Measurements from ENCODE around the gene APOC1.
"Not testable (repeated sequence)": the region's sequence is repeated elsewhere in the genome, so short reads cannot be mapped to it uniquely, and the experiment has no call there.

APOC1 gene

DNA sequence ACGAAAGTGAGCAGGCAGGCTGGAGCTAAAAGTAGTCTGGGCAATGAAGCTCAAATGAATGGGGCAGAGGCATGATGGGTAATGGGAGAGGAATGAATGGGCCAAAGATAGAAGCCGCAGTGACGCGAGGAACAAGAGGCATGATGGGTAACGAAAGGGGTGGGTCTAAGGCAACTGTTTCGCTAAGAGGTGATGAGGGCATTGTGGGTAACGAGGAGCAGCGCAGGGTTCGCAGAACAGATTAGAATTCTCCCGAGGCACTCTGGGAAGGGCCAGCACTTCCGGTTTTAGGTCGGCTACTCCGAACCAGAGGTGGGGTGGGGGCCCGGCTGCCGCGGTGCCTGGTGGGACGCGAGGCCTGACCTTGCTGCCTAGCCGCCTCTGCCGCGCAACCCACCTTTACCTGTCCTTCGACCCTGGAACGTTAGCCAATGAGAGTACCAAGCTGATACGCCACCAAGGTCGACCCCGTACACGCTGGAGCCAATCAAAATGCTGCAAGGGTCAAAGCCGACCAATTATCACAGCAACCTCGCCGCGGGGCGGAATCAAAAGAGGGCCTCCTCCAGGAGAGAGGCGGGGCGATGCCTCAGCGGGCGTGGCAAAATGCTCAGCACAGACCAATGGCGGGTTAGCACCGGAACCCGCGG is 23.9 kb upstream of the APOC1 start:
- no peak for DNase-seq

DNA sequence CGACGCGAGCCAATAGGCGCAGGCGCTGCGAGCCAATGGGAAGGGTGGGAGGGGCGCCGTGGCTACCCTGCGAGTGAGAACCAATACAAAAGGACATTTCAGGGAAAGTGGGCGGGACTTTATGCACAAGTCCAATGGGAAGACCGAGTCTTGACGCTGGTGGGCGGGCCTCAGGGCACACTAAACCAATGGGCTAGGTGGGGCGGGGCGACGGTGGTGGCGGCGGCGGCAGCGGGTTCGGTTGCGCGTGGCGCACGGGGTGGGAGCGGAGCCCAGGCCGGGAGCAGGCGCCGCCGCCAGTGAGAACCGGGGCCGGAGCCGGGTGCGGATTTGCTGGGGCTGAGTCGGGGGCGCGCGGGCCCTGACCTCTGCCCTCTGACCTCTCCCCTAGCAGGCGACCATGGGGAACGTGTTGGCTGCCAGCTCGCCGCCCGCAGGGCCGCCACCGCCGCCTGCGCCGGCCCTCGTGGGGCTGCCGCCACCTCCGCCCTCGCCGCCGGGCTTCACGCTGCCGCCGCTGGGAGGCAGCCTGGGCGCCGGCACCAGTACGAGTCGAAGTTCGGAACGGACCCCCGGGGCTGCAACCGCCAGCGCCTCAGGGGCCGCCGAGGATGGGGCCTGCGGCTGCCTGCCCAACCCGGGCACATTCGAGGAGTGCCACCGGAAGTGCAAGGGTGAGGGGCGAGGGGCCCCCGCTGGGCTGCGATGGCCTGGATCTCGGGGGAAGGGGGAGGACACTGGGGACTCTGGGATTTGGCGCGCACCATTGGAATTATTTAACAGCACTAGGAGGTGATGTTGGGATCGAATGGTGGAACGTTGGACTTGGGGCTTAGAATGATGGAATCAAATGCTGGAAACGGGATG is 23.2 kb upstream of the APOC1 start, which contains the start of gene TOMM40:
Gene TOMM40, plus strand, starts transcription at position 239 of the 867 bp plus-strand sequence. Its CDS starts 162 bp downstream, at position 401.
- DNase-seq: peak; percentile 100

DNA sequence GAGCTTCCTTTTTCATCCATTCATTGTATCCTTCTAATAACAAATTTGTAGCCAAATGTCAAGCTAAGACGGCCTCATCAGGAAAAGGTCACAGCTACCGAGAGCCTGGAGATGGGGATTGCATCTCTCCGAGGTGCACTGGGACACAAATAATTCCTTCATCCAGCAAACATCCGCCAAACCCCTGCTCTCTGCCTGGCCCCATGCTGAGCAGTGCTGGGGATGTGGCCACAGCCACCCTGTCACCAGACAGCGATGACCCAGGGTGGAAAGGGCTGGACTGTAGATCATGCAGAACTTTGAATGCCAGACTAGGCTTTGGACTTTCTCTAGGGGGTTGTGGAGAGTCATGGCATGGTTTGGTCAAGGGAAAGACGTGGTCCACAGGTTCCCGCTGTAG is 21.5 kb upstream of the APOC1 start:
- DNase-seq: no peak

DNA sequence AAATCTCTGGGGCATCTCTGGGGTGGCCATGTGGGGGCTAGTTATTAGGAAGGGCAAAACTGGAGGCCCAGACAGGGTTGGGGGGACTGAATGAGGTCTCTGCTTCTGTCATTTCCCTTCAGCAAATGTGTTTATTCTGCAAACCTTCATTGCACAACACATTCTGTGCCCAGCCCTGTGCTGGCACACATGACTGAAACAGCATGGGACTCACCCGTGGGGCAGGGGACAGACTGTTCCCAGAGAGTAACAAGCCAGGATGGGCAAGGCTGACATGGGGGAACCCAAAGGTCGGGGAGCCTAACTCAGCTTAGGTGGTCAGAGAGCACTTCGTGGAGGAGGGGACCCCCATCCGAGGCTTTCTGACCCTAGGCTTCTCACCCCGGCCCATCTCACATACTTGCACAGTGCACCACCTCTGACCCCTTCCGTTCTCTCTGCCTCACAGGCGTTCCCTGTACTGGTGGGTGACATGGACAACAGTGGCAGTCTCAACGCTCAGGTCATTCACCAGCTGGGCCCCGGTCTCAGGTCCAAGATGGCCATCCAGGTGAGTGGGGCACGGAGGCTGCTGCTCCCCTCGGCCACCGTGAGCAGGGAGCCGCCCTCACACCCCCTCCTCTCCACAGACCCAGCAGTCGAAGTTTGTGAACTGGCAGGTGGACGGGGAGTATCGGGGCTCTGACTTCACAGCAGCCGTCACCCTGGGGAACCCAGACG is 20.9 kb upstream of the APOC1 start:
- no peak for DNase-seq

DNA sequence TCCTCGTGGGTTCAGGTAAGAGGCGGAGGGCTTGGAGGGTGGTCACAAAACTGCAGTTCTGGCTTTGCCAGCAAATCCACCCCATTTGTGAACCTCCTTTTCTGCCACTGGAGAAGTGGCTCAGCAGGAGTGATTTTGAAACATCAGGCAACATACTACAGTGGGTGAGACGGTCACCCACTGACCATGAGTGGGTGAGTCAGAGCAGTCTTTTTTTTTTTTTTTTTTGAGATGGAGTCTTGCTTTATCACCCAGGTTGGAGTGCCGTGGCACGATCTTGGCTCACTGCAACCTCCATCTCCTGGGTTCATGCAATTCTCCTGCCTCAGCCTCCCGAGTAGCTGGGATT is 20.4 kb upstream of the APOC1 start:
- DNase-seq: no peak

DNA sequence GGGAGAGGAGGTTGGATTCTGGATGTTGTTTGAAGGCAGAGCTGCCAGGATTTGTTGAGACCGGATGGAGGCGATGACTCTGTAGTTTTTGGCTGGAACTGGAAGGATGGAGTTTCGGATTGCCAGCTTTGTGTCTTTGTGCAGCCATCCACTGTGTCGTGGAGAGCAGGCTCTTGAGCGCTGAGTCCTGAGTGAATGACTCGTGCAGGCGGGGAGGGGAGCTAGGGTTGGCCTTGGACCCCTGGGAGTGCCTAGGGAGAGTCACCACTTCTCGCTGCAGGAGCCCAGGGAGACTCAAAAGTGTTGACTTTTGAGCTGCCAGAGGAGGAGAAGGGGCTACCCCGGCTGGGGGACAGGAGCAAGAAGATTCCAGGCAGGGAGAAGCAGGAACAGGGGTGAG is 19.5 kb upstream of the APOC1 start:
- DNase-seq: no peak

DNA sequence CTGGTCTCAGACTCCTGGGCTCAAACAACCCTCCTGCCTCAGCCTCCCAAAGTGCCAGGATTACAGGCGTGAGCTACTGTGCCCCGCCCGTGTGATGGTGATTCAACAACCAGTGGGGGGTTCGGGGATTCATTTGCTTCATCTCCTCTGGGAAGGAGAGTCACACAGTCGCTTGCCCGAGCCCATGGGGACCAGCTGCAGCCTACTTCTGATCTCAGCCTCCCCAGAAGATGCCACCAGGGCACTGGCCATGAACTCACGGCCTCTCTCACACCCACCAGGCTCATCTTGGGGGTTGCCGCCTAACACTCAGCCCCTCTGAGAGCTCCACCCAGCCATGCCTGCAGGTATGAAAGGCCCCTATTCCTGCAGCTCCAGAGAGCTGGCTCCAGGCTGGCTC is 16.6 kb upstream of the APOC1 start:
- no peak for DNase-seq

DNA sequence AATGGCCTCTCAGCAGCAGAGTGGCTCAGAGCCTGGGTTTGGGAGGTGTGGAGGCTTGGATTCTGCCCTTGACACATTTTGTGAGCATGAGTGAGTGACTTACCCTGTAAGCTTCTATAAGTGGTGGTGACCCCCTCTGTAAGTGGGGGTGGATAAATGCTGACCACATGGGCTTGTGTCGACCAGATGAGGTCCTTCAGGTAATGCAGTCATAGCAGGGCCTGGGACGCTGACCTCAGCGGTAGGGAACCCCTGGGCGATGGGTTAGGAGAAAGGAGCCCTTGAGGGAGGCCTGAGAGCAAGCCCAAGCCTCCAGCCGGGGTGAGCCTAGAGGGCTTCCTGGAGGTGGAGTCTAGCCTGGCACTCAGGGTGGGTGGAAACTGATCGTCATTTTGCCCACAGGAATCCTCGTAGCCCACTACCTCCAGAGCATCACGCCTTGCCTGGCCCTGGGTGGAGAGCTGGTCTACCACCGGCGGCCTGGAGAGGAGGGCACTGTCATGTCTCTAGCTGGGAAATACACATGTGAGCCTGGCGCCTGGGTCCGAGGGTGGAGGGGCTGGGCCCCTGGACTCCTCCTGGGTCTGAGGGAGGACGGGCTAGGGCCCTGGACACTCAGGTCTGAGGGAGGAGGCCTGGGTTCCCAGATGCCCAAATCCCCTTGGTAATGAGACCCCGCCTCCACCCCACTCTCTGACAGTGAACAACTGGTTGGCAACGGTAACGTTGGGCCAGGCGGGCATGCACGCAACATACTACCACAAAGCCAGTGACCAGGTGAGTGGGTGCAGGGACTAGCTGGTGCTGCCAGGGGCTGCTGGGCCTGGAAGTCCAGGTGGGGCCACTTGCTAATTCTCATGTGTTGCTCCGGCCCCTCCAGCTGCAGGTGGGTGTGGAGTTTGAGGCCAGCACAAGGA is 13.8 kb upstream of the APOC1 start:
- no peak for DNase-seq

DNA sequence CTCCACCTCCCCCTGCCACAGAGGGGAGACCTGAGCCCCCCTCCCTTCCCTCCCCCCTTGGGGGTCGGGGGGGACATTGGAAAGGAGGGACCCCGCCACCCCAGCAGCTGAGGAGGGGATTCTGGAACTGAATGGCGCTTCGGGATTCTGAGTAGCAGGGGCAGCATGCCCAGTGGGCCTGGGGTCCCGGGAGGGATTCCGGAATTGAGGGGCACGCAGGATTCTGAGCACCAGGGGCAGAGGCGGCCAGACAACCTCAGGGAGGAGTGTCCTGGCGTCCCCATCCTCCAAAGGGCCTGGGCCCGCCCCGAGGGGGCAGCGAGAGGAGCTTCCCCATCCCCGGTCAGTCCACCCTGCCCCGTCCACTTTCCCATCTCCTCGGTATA is 11.2 kb upstream of the APOC1 start:
- DNase-seq: no peak

DNA sequence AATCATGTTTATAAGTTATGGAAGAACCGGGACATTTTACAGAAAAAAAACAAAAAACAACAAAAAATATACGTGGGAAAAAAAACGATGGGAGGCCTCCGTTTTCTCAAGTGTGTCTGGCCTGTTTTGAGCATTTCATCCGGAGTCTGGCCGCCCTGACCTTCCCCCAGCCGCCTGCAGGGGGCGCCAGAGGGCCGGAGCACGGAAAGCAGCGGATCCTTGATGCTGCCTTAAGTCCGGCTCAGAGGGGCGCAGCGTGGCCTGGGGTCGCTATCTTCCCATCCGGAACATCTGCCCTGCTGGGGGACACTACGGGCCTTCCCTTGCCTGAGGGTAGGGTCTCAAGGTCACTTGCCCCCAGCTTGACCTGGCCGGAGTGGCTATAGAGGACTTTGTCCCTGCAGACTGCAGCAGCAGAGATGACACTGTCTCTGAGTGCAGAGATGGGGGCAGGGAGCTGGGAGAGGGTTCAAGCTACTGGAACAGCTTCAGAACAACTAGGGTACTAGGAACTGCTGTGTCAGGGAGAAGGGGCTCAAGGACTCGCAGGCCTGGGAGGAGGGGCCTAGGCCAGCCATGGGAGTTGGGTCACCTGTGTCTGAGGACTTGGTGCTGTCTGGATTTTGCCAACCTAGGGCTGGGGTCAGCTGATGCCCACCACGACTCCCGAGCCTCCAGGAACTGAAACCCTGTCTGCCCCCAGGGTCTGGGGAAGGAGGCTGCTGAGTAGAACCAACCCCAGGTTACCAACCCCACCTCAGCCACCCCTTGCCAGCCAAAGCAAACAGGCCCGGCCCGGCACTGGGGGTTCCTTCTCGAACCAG is 10.6 kb upstream of the APOC1 start:
- DNase-seq: peak; percentile 56 to 74

DNA sequence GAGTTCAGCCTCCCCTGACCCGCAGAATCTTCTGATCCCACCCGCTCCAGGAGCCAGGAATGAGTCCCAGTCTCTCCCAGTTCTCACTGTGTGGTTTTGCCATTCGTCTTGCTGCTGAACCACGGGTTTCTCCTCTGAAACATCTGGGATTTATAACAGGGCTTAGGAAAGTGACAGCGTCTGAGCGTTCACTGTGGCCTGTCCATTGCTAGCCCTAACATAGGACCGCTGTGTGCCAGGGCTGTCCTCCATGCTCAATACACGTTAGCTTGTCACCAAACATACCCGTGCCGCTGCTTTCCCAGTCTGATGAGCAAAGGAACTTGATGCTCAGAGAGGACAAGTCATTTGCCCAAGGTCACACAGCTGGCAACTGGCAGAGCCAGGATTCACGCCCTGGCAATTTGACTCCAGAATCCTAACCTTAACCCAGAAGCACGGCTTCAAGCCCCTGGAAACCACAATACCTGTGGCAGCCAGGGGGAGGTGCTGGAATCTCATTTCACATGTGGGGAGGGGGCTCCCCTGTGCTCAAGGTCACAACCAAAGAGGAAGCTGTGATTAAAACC is 9.9 kb upstream of the APOC1 start:
- no peak for DNase-seq

DNA sequence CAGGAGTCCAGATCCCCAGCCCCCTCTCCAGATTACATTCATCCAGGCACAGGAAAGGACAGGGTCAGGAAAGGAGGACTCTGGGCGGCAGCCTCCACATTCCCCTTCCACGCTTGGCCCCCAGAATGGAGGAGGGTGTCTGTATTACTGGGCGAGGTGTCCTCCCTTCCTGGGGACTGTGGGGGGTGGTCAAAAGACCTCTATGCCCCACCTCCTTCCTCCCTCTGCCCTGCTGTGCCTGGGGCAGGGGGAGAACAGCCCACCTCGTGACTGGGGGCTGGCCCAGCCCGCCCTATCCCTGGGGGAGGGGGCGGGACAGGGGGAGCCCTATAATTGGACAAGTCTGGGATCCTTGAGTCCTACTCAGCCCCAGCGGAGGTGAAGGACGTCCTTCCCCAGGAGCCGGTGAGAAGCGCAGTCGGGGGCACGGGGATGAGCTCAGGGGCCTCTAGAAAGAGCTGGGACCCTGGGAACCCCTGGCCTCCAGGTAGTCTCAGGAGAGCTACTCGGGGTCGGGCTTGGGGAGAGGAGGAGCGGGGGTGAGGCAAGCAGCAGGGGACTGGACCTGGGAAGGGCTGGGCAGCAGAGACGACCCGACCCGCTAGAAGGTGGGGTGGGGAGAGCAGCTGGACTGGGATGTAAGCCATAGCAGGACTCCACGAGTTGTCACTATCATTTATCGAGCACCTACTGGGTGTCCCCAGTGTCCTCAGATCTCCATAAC is 8.8 kb upstream of the APOC1 start, which contains the start of gene APOE:
Gene APOE, plus strand, starts transcription at position 360 of the 724 bp plus-strand sequence. CDS start 829 bp downstream, outside the sequence.
- DNase-seq: no peak

DNA sequence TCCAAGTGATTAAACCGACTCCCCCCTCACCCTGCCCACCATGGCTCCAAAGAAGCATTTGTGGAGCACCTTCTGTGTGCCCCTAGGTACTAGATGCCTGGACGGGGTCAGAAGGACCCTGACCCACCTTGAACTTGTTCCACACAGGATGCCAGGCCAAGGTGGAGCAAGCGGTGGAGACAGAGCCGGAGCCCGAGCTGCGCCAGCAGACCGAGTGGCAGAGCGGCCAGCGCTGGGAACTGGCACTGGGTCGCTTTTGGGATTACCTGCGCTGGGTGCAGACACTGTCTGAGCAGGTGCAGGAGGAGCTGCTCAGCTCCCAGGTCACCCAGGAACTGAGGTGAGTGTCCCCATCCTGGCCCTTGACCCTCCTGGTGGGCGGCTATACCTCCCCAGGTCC is 6.8 kb upstream of the APOC1 start:
- DNase-seq: no peak

DNA sequence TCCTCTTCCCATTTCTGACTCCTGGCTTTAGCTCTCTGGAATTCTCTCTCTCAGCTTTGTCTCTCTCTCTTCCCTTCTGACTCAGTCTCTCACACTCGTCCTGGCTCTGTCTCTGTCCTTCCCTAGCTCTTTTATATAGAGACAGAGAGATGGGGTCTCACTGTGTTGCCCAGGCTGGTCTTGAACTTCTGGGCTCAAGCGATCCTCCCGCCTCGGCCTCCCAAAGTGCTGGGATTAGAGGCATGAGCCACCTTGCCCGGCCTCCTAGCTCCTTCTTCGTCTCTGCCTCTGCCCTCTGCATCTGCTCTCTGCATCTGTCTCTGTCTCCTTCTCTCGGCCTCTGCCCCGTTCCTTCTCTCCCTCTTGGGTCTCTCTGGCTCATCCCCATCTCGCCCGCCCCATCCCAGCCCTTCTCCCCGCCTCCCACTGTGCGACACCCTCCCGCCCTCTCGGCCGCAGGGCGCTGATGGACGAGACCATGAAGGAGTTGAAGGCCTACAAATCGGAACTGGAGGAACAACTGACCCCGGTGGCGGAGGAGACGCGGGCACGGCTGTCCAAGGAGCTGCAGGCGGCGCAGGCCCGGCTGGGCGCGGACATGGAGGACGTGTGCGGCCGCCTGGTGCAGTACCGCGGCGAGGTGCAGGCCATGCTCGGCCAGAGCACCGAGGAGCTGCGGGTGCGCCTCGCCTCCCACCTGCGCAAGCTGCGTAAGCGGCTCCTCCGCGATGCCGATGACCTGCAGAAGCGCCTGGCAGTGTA is 6.2 kb upstream of the APOC1 start:
- DNase-seq: no peak

DNA sequence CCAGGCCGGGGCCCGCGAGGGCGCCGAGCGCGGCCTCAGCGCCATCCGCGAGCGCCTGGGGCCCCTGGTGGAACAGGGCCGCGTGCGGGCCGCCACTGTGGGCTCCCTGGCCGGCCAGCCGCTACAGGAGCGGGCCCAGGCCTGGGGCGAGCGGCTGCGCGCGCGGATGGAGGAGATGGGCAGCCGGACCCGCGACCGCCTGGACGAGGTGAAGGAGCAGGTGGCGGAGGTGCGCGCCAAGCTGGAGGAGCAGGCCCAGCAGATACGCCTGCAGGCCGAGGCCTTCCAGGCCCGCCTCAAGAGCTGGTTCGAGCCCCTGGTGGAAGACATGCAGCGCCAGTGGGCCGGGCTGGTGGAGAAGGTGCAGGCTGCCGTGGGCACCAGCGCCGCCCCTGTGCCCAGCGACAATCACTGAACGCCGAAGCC is 5.6 kb upstream of the APOC1 start:
- DNase-seq: no peak

DNA sequence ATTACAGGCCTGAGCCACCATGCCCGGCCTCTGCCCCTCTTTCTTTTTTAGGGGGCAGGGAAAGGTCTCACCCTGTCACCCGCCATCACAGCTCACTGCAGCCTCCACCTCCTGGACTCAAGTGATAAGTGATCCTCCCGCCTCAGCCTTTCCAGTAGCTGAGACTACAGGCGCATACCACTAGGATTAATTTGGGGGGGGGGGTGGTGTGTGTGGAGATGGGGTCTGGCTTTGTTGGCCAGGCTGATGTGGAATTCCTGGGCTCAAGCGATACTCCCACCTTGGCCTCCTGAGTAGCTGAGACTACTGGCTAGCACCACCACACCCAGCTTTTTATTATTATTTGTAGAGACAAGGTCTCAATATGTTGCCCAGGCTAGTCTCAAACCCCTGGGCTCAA is 4.6 kb upstream of the APOC1 start:
- no peak for DNase-seq

DNA sequence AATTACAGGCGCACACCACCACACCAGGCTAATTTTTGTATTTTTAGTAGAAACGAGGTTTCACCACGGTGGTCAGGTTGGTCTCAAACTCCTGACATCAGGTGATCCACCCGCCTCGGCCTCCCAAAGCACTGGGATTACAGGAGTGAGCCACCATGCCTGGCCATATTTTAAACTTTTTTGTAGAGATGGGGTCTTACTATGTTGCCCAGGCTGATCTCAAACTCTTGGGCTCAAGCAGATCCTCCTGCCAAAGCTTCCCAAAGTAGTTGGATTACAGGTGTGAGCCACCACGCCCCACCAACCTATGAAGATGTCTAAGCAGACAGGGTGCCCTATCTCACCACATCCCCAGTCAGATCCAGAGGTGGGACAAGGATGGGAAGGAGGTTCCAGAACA is 2.5 kb upstream of the APOC1 start:
- DNase-seq: not testable (repeated sequence)

DNA sequence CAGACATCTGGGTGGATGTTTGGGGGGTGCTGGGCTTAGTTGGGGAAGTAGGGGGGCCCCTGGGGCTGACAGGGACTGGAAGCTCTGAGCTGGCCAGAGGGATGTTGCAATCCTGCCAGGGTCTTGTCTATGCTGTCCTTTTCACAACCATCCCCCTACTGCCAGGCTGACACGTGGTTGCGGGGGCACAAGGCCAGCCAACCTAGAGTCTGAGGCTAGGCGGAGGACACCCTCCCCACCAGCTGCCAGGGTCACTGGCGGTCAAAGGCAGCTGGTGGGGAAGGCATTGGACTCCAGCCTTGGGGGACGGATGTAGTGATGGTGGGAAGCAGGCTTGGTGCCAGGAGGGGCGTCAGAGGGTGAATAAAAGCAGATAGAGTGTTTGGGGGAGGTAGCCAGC is 1.6 kb upstream of the APOC1 start:
- DNase-seq: no peak

DNA sequence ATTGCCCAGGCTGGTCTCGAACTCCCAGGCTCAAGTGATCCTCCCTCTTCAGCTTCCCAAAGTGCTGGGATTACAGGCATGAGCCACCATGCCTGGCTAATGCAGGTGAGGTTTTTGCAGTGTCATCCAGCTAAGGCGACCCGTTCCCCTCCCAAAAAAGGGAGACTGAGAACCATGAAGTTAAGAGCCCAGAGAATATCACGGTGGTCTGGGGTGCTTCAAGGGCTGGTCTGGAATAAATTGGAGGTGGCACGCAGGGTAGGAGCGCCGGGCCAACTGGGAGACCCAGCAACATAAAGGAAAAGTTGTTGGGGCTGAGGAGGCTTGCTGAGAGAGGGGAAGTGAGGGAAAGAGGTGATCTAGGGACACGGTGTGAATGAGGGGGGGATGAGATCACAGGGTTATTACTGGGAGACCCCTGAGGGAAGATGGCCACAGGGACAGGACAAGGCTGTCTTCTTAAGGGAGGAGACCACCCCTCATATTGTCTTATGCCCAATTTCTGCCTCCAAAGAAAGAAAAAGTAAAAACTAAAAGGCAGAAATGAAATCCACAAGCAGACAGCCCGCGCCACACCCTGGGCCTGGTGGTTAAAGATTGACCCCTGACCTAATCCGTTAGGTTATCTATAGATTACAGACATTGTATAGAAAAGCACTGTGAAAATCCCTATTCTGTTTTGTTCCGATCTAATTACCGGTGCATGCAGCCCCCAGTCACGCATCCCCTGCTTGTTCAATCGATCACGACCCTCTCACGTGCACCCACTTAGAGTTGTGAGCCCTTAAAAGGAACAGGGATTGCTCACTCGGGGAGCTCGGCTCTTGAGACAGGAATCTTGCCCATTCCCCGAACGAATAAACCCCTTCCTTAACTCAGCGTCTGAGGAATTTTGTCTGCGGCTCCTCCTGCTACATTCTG is 636 bp upstream of the APOC1 start:
- DNase-seq: not testable (repeated sequence)
